Naive thymus-derived CD4-positive, alpha-beta T cell (primary cell): ENCODE measurements around the gene RIT2. TPM values are rescaled to one million over a fixed set of nuclear protein-coding genes. Genes with fewer than 3 reads are reported as not detected.

Source experiments
- ATAC-seq: fragments of 150-1000 bp; cut with Tn5 transposase; 2 replicates; pipeline ENCODE4 v1.10.0; 2021; ENCODE audit warnings: mild to moderate bottlenecking, moderate library complexity
- CTCF ChIA-PET: fragments of 350-600 bp; sonication (Branson Sonifier 250); formaldehyde crosslinking; loops from one replicate; lab custom pipeline; 2021; ENCODE audit warnings: antibody characterized with exemption; lab: Charles Lee
- POLR2A ChIA-PET: fragments of 350-600 bp; sonication (Branson Sonifier 250); formaldehyde crosslinking; loops from one replicate; lab custom pipeline; 2021; ENCODE audit warnings: antibody characterized with exemption, inconsistent platforms; lab: Charles Lee
- DNase-seq, 9 donors: peaks; one replicate each; pipeline versions ENCODE4 v3.0.0 to v3.0.0-alpha.2; 2020 to 2022; ENCODE audit warnings: mixed read lengths in 1 of 9
- H3K27ac ChIP-seq: one replicate; pipeline ENCODE4 v1.7.0; 2013; ENCODE audit warnings: mild to moderate bottlenecking, low read depth, low read length, moderate library complexity
- H3K27me3 ChIP-seq, 2 donors: one replicate each; pipeline ENCODE4 v1.7.0; 2013; ENCODE audit warnings: low read length in 2 of 2, mild to moderate bottlenecking in 2 of 2, moderate library complexity in 2 of 2; ENCODE audit not compliant: control insufficient read depth in 2 of 2, insufficient read depth in 2 of 2
- H3K36me3 ChIP-seq, 3 experiments: 1 replicate in 2 of 3; 2 replicates in 1 of 3; pipeline ENCODE4 v1.7.0; 2013; ENCODE audit warnings: low read length in 3 of 3, mild to moderate bottlenecking in 3 of 3, moderate library complexity in 1 of 3; ENCODE audit not compliant: insufficient read depth in 3 of 3, control insufficient read depth in 2 of 3
- H3K4me1 ChIP-seq, 2 donors: one replicate each; pipeline ENCODE4 v1.7.0; 2013; ENCODE audit warnings: low read length in 2 of 2, mild to moderate bottlenecking in 2 of 2, moderate library complexity in 1 of 2; ENCODE audit not compliant: control insufficient read depth in 2 of 2, insufficient read depth in 2 of 2
- H3K4me3 ChIP-seq: 2 replicates; pipeline ENCODE4 v1.7.0; 2013; ENCODE audit warnings: mild to moderate bottlenecking, low read length
- H3K9me3 ChIP-seq, 3 experiments: 1 replicate in 2 of 3; 2 replicates in 1 of 3; pipeline ENCODE4 v1.7.0; 2013; ENCODE audit warnings: low read length in 3 of 3; ENCODE audit not compliant: control insufficient read depth in 2 of 3
- H3K27ac Mint-ChIP-seq, 9 donors: one replicate each; pipeline ENCODE4 v1.8.0; 2020 to 2022; ENCODE audit warnings: mixed read lengths in 9 of 9, mild to moderate bottlenecking in 8 of 9, moderate library complexity in 5 of 9, inconsistent platforms in 2 of 9
- H3K27me3 Mint-ChIP-seq, 5 donors: one replicate each; pipeline ENCODE4 v1.8.0; 2021 to 2022; ENCODE audit warnings: mixed read lengths in 5 of 5, mild to moderate bottlenecking in 1 of 5
- H3K36me3 Mint-ChIP-seq, 5 donors: one replicate each; pipeline ENCODE4 v1.8.0; 2020 to 2022; ENCODE audit warnings: mixed read lengths in 5 of 5, mild to moderate bottlenecking in 3 of 5, inconsistent platforms in 1 of 5
- H3K4me1 Mint-ChIP-seq, 7 donors: one replicate each; pipeline ENCODE4 v1.8.0; 2020 to 2022; ENCODE audit warnings: mixed read lengths in 7 of 7, mild to moderate bottlenecking in 3 of 7, inconsistent platforms in 1 of 7
- H3K4me3 Mint-ChIP-seq, 10 donors: one replicate each; pipeline ENCODE4 v1.8.0; 2020 to 2022; ENCODE audit warnings: mild to moderate bottlenecking in 10 of 10, mixed read lengths in 10 of 10, moderate library complexity in 6 of 10, inconsistent platforms in 2 of 10
- H3K9me3 Mint-ChIP-seq, 11 donors: one replicate each; pipeline ENCODE4 v1.8.0; 2020 to 2022; ENCODE audit warnings: mixed read lengths in 11 of 11, mild to moderate bottlenecking in 4 of 11, inconsistent platforms in 1 of 11, moderate library complexity in 1 of 11
- intact Hi-C, 2 donors: fragments of 100-400 bp; cut with micrococcal nuclease; formaldehyde crosslinking; loops; one replicate each; pipeline ENCODE4 v1.15.1; 2023
- polyA plus RNA-seq, 2 donors: library from polyadenylated mRNA; unstranded; fragments of 300-500 nt; fragmentation: Illumina TruSeq; gene quantifications; one replicate each; pipeline ENCODE4 v1.2.3, GENCODE V29; 2021
- total RNA-seq, 6 experiments: library from RNA in 5 of 6; stranded (reverse) in 5 of 6; gene quantifications; 1 replicate in 5 of 6; 2 replicates in 1 of 6; pipeline ENCODE4 v1.2.3 and lab custom pipeline; 2021 to 2026

RIT2 gene
- total and polyA plus RNA-seq, 7 experiments from 2014 or later: not detected

- Histone ChIP-seq H3K9me3 (no peaks in the 10 kb centered on the region), H3K4me3 (no peak overlapping the region), H3K4me1 (no peaks in the 10 kb centered on the region), H3K36me3 (no peaks in the 10 kb centered on the region), H3K27ac (no peak overlapping the region), H3K27me3 (no peaks in the 10 kb centered on the region)
- H3K27ac Mint-ChIP-seq: no peak overlapping the region
- H3K4me1 Mint-ChIP-seq: no peaks in the 10 kb centered on the region
- POLR2A ChIA-PET: no interaction called here
- no peaks in the 10 kb centered on the region for H3K36me3 Mint-ChIP-seq
- CTCF ChIA-PET: no interaction called here
- intact Hi-C loops: no loop called here
- no peak for DNase-seq
- H3K9me3 Mint-ChIP-seq: peaks cover 0 to 26% (median 0%) of the 10 kb centered on the region in 11 donors
- H3K4me3 Mint-ChIP-seq: no peak overlapping the region
- no peaks in the 10 kb centered on the region for H3K27me3 Mint-ChIP-seq
- no peak for ATAC-seq
Observed at GRCh38 chr18:42821492-42821891, 294.0 kb downstream of the RIT2 start.

- ATAC-seq (no peak), DNase-seq (no peak)
- ChIA-PET CTCF (no interaction called here), POLR2A (no interaction called here)
- no peaks in the 10 kb centered on the region for H3K27me3 Mint-ChIP-seq
- peaks cover 0 to 18% (median 6%) of the 10 kb centered on the region in 11 donors for H3K9me3 Mint-ChIP-seq
- H3K36me3 Mint-ChIP-seq: no peaks in the 10 kb centered on the region
- Histone ChIP-seq H3K36me3 (no peaks in the 10 kb centered on the region), H3K4me1 (no peaks in the 10 kb centered on the region), H3K27me3 (no peaks in the 10 kb centered on the region), H3K9me3 (peaks cover 0 to 4% (median 0%) of the 10 kb centered on the region in 3 experiments), H3K4me3 (no peak overlapping the region), H3K27ac (no peak overlapping the region)
- H3K4me1 Mint-ChIP-seq: no peaks in the 10 kb centered on the region
- H3K27ac Mint-ChIP-seq: no peak overlapping the region
- no peak overlapping the region for H3K4me3 Mint-ChIP-seq
- intact Hi-C loops: no loop called here
Observed at GRCh38 chr18:42814618-42815017, 300.9 kb downstream of the RIT2 start.

GRCh38 chr18:42814184-42814583 lies 301.3 kb downstream of the RIT2 start:
- no peaks in the 10 kb centered on the region for H3K36me3 Mint-ChIP-seq
- Histone ChIP-seq H3K36me3 (no peaks in the 10 kb centered on the region), H3K9me3 (peaks cover 0 to 4% (median 0%) of the 10 kb centered on the region in 3 experiments), H3K27me3 (no peaks in the 10 kb centered on the region), H3K4me3 (no peak overlapping the region), H3K4me1 (no peaks in the 10 kb centered on the region), H3K27ac (no peak overlapping the region)
- peaks cover 0 to 18% (median 6%) of the 10 kb centered on the region in 11 donors for H3K9me3 Mint-ChIP-seq
- no peaks in the 10 kb centered on the region for H3K27me3 Mint-ChIP-seq
- intact Hi-C loops: no loop called here
- no peak for DNase-seq
- ATAC-seq: no peak
- H3K4me1 Mint-ChIP-seq: no peaks in the 10 kb centered on the region
- H3K4me3 Mint-ChIP-seq: no peak overlapping the region
- ChIA-PET CTCF (no interaction called here), POLR2A (no interaction called here)
- H3K27ac Mint-ChIP-seq: no peak overlapping the region

GRCh38 chr18:42813570-42813969 lies 301.9 kb downstream of the RIT2 start:
- no peaks in the 10 kb centered on the region for H3K36me3 ChIP-seq
- H3K9me3 Mint-ChIP-seq: peaks cover 0 to 18% (median 6%) of the 10 kb centered on the region in 11 donors
- DNase-seq (no peak), ATAC-seq (no peak)
- POLR2A ChIA-PET: no interaction called here
- no peak overlapping the region for H3K4me3 Mint-ChIP-seq
- no peaks in the 10 kb centered on the region for H3K27me3 Mint-ChIP-seq
- no peaks in the 10 kb centered on the region for H3K4me1 Mint-ChIP-seq
- no peak overlapping the region for H3K27ac Mint-ChIP-seq
- intact Hi-C loops: no loop called here
- H3K4me1 ChIP-seq: no peaks in the 10 kb centered on the region
- no peaks in the 10 kb centered on the region for H3K27me3 ChIP-seq
- no peaks in the 10 kb centered on the region for H3K36me3 Mint-ChIP-seq
- peaks cover 0 to 4% (median 0%) of the 10 kb centered on the region in 3 experiments for H3K9me3 ChIP-seq
- no peak overlapping the region for H3K4me3 ChIP-seq
- no peak overlapping the region for H3K27ac ChIP-seq
- CTCF ChIA-PET: no interaction called here

- H3K9me3 Mint-ChIP-seq: peaks cover 0 to 8% (median 3%) of the 10 kb centered on the region in 11 donors
- Histone ChIP-seq H3K27ac (no peak overlapping the region), H3K36me3 (no peaks in the 10 kb centered on the region), H3K27me3 (no peaks in the 10 kb centered on the region), H3K4me1 (no peaks in the 10 kb centered on the region), H3K9me3 (no peaks in the 10 kb centered on the region), H3K4me3 (no peak overlapping the region)
- ChIA-PET POLR2A (no interaction called here), CTCF (no interaction called here)
- H3K36me3 Mint-ChIP-seq: no peaks in the 10 kb centered on the region
- ATAC-seq: no peak
- DNase-seq: no peak
- no peaks in the 10 kb centered on the region for H3K4me1 Mint-ChIP-seq
- no peak overlapping the region for H3K4me3 Mint-ChIP-seq
- H3K27me3 Mint-ChIP-seq: no peaks in the 10 kb centered on the region
- no peak overlapping the region for H3K27ac Mint-ChIP-seq
- intact Hi-C loops: no loop called here
Observed at GRCh38 chr18:42807887-42808286, 307.6 kb downstream of the RIT2 start.

- no peaks in the 10 kb centered on the region for H3K9me3 ChIP-seq
- H3K4me1 ChIP-seq: no peaks in the 10 kb centered on the region
- intact Hi-C loops: no loop called here
- Mint-ChIP-seq H3K27ac (no peak overlapping the region), H3K36me3 (no peaks in the 10 kb centered on the region), H3K4me1 (no peaks in the 10 kb centered on the region), H3K4me3 (no peak overlapping the region), H3K9me3 (peaks cover 0 to 7% (median 3%) of the 10 kb centered on the region in 11 donors), H3K27me3 (no peaks in the 10 kb centered on the region)
- DNase-seq: no peak
- ATAC-seq: no peak
- POLR2A ChIA-PET: no interaction called here
- H3K27me3 ChIP-seq: no peaks in the 10 kb centered on the region
- no peak overlapping the region for H3K27ac ChIP-seq
- CTCF ChIA-PET: no interaction called here
- no peak overlapping the region for H3K4me3 ChIP-seq
- no peaks in the 10 kb centered on the region for H3K36me3 ChIP-seq
Observed at GRCh38 chr18:42801706-42802105, 313.8 kb downstream of the RIT2 start.

- Mint-ChIP-seq H3K4me3 (no peak overlapping the region), H3K27ac (no peak overlapping the region), H3K27me3 (no peaks in the 10 kb centered on the region), H3K4me1 (no peaks in the 10 kb centered on the region), H3K36me3 (no peaks in the 10 kb centered on the region), H3K9me3 (peaks cover 0 to 7% (median 2%) of the 10 kb centered on the region in 11 donors)
- POLR2A ChIA-PET: no interaction called here
- CTCF ChIA-PET: no interaction called here
- ATAC-seq (no peak), DNase-seq (no peak)
- Histone ChIP-seq H3K4me1 (no peaks in the 10 kb centered on the region), H3K27me3 (no peaks in the 10 kb centered on the region), H3K4me3 (no peak overlapping the region), H3K9me3 (peaks cover 0 to 4% (median 0%) of the 10 kb centered on the region in 3 experiments), H3K36me3 (no peaks in the 10 kb centered on the region), H3K27ac (no peak overlapping the region)
- intact Hi-C loops: no loop called here
Observed at GRCh38 chr18:42798606-42799170, 316.8 kb downstream of the RIT2 start.
